Cardiac muscle cell (in vitro differentiated cells and primary cell): ENCODE measurements around the gene ZBTB46. TPM values are rescaled to one million over a fixed set of nuclear protein-coding genes. Genes with fewer than 3 reads are reported as not detected.

Experiments
- DNase-seq, 2 donors: peaks; one replicate each; pipeline versions ENCODE4 v3.0.0 to v3.0.0-alpha.2; 2010 to 2017; ENCODE audit warnings: low read depth in 1 of 2, low spot score in 1 of 2
- H3K27ac ChIP-seq: fragments of 200-600 bp; sonication (generic); 2 replicates; pipeline ENCODE4 v1.5.1; 2016
- H3K27me3 ChIP-seq: fragments of 200-600 bp; sonication (generic); 2 replicates; pipeline ENCODE4 v1.6.0; 2016; ENCODE audit warnings: control low read depth
- H3K36me3 ChIP-seq: fragments of 200-600 bp; sonication (generic); 2 replicates; pipeline ENCODE4 v1.5.1; 2016; ENCODE audit warnings: control low read depth
- H3K4me1 ChIP-seq: fragments of 200-600 bp; sonication (generic); 2 replicates; pipeline ENCODE4 v1.8.1; 2017; ENCODE audit warnings: low read depth, mild to moderate bottlenecking, mixed run types
- H3K4me3 ChIP-seq: fragments of 200-600 bp; sonication (generic); 2 replicates; pipeline ENCODE4 v1.5.1; 2016; ENCODE audit warnings: mild to moderate bottlenecking
- H3K9me3 ChIP-seq: fragments of 200-600 bp; sonication (generic); 2 replicates; pipeline ENCODE4 v1.5.1; 2017; ENCODE audit warnings: low read depth, mild to moderate bottlenecking, control low read depth
- polyA plus RNA-seq: library from polyadenylated mRNA; unstranded; fragments of >200 nt; fragmentation: Nextera tagmentation; extraction: Ambion mirVana; gene quantifications from 2 replicates; pipeline ENCODE4 v1.2.1, GENCODE V29; 2016
- total RNA-seq: library from RNA; depleted of rRNA; stranded (reverse); fragments of >200 nt; gene quantifications from 2 replicates; pipeline ENCODE4 v1.2.3, GENCODE V29; 2016
- TF ChIP-seq, protein P1 (sequence below): IDR thresholded peaks from 2 replicates; pipeline ENCODE4 v1.5.1; 2012; ENCODE audit warnings: low read depth, mild to moderate bottlenecking, low read length

ZBTB46 gene
- total and polyA plus RNA-seq, 2 experiments from 2014 or later, result 24.1 to 53.4 TPM

DNA sequence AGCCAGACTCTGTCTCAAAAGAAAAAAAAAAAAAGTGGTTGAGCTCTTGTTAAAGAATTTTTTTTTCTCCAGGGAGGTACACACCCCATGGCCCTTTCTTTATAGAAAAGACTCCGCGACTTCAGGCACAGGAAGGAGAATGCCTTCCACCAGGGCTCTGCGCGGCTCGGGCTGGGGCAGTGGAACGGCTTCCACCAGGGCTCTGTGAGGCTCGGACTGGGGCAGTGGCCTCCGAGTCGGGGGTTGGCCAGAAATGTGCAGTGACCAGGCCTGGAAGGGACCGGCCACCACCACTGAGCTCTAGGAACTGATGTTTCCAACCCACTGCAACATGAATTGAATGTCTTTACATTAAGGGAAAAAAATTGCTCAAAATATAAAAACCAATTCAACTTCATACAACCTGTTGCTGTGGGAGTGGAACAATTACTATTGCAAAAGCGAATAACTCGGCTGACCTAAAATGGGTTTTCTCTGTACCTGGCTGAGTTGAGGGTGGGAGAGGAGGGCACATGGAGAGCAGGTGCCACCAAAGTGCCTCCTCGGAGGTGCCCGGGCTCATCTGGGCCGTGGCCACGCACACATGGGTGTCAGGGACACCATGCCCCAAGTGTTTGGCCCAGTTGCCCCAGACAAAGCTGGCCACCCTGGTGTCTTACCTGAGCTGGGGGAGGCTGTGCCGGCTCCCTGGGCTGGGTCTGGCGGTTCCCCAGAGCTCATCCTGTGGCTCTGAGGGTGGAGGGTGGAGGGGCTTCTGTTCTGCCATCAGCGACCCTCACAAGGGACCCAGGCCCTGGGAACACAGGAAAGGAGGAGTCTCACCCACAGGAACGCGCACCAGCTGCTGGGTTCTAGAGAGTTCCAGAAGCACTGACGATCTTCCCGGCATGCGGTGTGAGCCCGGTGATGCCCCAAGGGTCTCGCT lies 62.2 kb downstream of the ZBTB46 start:
- no peaks in the 10 kb centered on the region for H3K4me1 ChIP-seq
- H3K4me3 ChIP-seq, result no peak overlapping the region
- H3K36me3 ChIP-seq, result peaks cover 23% of the 10 kb centered on the region
- no peak for DNase-seq
- H3K9me3 ChIP-seq, result no peaks in the 10 kb centered on the region
- TF ChIP-seq, protein P1, sequence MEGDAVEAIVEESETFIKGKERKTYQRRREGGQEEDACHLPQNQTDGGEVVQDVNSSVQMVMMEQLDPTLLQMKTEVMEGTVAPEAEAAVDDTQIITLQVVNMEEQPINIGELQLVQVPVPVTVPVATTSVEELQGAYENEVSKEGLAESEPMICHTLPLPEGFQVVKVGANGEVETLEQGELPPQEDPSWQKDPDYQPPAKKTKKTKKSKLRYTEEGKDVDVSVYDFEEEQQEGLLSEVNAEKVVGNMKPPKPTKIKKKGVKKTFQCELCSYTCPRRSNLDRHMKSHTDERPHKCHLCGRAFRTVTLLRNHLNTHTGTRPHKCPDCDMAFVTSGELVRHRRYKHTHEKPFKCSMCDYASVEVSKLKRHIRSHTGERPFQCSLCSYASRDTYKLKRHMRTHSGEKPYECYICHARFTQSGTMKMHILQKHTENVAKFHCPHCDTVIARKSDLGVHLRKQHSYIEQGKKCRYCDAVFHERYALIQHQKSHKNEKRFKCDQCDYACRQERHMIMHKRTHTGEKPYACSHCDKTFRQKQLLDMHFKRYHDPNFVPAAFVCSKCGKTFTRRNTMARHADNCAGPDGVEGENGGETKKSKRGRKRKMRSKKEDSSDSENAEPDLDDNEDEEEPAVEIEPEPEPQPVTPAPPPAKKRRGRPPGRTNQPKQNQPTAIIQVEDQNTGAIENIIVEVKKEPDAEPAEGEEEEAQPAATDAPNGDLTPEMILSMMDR, result no peak
- no peak overlapping the region for H3K27ac ChIP-seq
- H3K27me3 ChIP-seq, result no peaks in the 10 kb centered on the region

DNA sequence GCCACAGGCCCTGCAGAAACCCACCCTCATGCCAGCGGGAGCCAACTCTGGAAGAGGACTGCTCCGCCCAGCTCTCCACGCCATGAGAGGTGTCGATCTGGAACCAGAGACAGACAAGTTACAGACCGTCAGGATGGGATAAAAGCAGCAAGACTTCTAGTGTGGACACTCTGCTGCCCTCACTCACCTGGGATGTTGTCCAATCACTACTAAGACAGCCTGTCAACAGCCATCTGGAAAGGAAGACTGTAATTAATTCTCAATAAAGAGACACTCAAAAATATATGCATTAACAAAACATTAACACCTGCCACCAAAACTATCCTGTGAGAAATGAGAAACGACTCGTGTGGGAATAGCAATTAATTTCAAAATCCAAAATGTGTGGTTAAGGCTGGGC lies 63.2 kb downstream of the ZBTB46 start:
- no peak overlapping the region for H3K27ac ChIP-seq
- no peak for DNase-seq
- no peaks in the 10 kb centered on the region for H3K4me1 ChIP-seq
- H3K36me3 ChIP-seq, result peaks cover 28% of the 10 kb centered on the region
- TF ChIP-seq, protein P1, result no peak
- no peaks in the 10 kb centered on the region for H3K27me3 ChIP-seq
- no peaks in the 10 kb centered on the region for H3K9me3 ChIP-seq
- H3K4me3 ChIP-seq, result no peak overlapping the region

DNA sequence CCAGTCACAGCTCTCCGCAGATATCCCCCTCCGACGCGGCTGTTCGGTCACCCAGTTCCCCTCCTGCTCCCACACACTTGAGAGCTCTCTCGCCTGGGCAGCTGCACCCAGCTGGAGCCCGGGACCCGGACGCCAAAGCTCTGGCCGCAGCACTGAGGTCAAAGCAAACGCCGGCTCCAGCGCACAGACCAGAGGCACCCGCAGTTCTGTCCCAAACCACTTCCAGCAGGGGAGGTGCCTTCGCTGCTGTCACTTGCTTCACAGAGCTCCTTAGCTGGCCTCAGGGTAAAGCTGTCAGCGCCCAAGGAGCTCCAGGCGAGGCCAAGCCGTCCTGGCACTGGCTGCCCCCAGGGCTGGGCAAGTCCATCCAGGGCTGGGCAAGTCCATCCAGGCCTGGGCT lies 63.6 kb downstream of the ZBTB46 start:
- TF ChIP-seq, protein P1, result no peak
- no peaks in the 10 kb centered on the region for H3K27me3 ChIP-seq
- peaks cover 28% of the 10 kb centered on the region for H3K36me3 ChIP-seq
- no peak overlapping the region for H3K27ac ChIP-seq
- no peak for DNase-seq
- no peaks in the 10 kb centered on the region for H3K4me1 ChIP-seq
- no peaks in the 10 kb centered on the region for H3K9me3 ChIP-seq
- H3K4me3 ChIP-seq, result no peak overlapping the region

DNA sequence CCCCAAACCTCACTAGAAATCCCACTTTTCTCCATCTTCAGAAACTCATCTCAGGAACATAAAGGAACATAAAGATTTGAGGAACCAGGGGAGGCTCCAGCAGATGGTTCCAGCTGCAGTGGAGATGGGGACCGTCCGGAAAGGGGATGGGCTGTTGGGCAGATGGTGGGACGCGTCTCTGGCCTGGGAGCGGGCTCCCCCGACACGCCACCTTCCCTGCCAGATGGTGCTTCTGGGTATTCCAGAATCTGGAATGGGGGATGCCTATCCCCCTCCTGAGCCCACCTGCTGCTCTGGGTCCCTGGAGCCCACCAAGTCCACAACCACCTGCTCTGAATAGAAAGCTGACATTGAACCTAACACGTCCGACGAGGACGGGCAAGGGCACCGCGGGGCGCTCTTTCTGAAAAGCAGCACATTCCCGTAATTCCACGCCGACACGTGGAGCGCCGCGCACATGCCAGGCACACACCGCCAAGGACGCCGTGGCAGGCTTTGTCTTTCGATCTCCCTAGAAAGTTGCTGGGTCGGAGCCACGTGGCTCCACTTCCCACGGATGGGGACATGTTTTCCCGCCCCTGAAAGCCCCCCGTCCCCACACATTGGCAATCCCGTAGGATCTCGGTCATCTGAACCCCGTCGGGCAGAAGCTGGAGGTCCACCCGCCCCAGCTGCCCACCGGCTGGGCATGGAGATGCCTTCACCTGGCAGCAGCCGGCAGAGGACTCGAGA lies 64.2 kb downstream of the ZBTB46 start:
- DNase-seq, result no peak
- H3K4me3 ChIP-seq, result no peak overlapping the region
- TF ChIP-seq, protein P1, result no peak
- H3K27ac ChIP-seq, result no peak overlapping the region
- peaks cover 28% of the 10 kb centered on the region for H3K36me3 ChIP-seq
- H3K9me3 ChIP-seq, result no peaks in the 10 kb centered on the region
- no peaks in the 10 kb centered on the region for H3K27me3 ChIP-seq
- no peaks in the 10 kb centered on the region for H3K4me1 ChIP-seq

DNA sequence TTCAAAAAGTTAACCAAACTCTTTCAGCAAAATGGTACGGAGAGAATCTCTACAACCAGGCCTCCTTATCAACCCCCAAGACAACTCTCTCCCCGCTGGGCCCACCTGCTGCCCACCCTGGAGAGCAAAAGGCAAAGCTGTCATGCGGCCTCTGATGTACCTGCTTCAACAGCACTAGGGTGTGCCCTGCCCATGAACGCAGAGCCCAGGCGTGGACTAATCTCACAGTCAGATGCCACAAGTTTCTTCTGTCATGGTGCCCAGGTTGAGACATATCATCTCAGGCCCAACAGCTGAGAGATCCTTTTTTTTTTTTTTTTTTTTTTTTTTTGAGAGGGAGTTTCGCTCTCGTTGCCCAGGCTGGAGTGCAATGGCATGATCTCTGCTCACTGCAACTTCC lies 65.2 kb downstream of the ZBTB46 start:
- no peak for DNase-seq
- no peaks in the 10 kb centered on the region for H3K27me3 ChIP-seq
- H3K4me3 ChIP-seq, result no peak overlapping the region
- no peaks in the 10 kb centered on the region for H3K9me3 ChIP-seq
- H3K4me1 ChIP-seq, result no peaks in the 10 kb centered on the region
- H3K27ac ChIP-seq, result no peak overlapping the region
- peaks cover 25% of the 10 kb centered on the region for H3K36me3 ChIP-seq
- TF ChIP-seq, protein P1, result no peak
